Glutamatergic neuron (in vitro differentiated cells): ENCODE measurements around the gene GRID1. TPM values are rescaled to one million over a fixed set of nuclear protein-coding genes. Genes with fewer than 3 reads are reported as not detected.

Experiments
- DNase-seq: peaks from one replicate; pipeline ENCODE4 v3.0.0; 2022
- H3K27ac Mint-ChIP-seq: one replicate; pipeline ENCODE4 v1.8.0; 2020; ENCODE audit warnings: mild to moderate bottlenecking, mixed read lengths, inconsistent platforms; ENCODE audit not compliant: unreplicated experiment
- H3K27me3 Mint-ChIP-seq: one replicate; pipeline ENCODE4 v1.8.0; 2020; ENCODE audit warnings: mild to moderate bottlenecking, moderate library complexity, mixed read lengths, inconsistent platforms; ENCODE audit not compliant: unreplicated experiment
- H3K36me3 Mint-ChIP-seq: one replicate; pipeline ENCODE4 v1.8.0; 2020; ENCODE audit warnings: mild to moderate bottlenecking, mixed read lengths, inconsistent platforms; ENCODE audit not compliant: unreplicated experiment
- H3K4me1 Mint-ChIP-seq: one replicate; pipeline ENCODE4 v1.8.0; 2020; ENCODE audit warnings: mild to moderate bottlenecking, low read depth, mixed read lengths, inconsistent platforms; ENCODE audit not compliant: unreplicated experiment
- H3K4me3 Mint-ChIP-seq: one replicate; pipeline ENCODE4 v1.8.0; 2020; ENCODE audit warnings: mild to moderate bottlenecking, mixed read lengths, inconsistent platforms; ENCODE audit not compliant: unreplicated experiment
- H3K9me3 Mint-ChIP-seq: one replicate; pipeline ENCODE4 v1.8.0; 2020; ENCODE audit warnings: mild to moderate bottlenecking, moderate library complexity, mixed read lengths, inconsistent platforms; ENCODE audit not compliant: unreplicated experiment
- total RNA-seq: library from RNA; stranded (reverse); fragmentation: NEBNext Ultra II Directional; extraction: Animal tissue kit (Norgen Biotek cat#: 25700); gene quantifications from one replicate; pipeline ENCODE4 v1.2.1, GENCODE V29; 2021; ENCODE audit not compliant: unreplicated experiment
- TF ChIP-seq, protein P1 (sequence below): fragments of 200-600 bp; sonication (generic); IDR thresholded peaks from one replicate; pipeline ENCODE4 v1.5.0; 2021; ENCODE audit not compliant: partially characterized antibody, unreplicated experiment

Gene GRID1
- total RNA-seq, 1 donor from 2014 or later, result 8.0 TPM

DNA sequence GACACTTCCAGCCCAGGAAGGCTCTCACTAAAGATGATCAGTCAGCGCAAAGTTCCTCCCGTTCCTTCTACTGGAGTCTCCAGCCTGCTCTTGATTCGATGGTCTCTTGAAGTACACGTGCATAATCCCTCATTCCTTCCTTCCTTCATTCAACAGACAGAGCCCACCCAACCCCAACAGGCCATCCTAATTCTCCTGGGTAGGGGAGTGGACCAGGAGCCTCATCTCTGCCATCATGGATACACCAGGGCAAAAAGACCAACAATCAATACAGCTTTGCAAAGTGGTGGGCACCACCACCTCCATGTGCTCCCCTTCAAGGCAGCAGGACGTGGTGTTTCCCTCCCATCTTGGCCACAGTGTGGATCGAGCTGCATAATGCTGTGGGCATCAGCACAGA lies 446.3 kb downstream of the GRID1 start:
- H3K27ac Mint-ChIP-seq, result no peak overlapping the region
- H3K4me1 Mint-ChIP-seq, result peaks cover 13% of the 10 kb centered on the region
- TF ChIP-seq, protein P1, sequence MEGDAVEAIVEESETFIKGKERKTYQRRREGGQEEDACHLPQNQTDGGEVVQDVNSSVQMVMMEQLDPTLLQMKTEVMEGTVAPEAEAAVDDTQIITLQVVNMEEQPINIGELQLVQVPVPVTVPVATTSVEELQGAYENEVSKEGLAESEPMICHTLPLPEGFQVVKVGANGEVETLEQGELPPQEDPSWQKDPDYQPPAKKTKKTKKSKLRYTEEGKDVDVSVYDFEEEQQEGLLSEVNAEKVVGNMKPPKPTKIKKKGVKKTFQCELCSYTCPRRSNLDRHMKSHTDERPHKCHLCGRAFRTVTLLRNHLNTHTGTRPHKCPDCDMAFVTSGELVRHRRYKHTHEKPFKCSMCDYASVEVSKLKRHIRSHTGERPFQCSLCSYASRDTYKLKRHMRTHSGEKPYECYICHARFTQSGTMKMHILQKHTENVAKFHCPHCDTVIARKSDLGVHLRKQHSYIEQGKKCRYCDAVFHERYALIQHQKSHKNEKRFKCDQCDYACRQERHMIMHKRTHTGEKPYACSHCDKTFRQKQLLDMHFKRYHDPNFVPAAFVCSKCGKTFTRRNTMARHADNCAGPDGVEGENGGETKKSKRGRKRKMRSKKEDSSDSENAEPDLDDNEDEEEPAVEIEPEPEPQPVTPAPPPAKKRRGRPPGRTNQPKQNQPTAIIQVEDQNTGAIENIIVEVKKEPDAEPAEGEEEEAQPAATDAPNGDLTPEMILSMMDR, result no peak
- no peak for DNase-seq
- H3K36me3 Mint-ChIP-seq, result no peaks in the 10 kb centered on the region
- H3K4me3 Mint-ChIP-seq, result no peak overlapping the region
- H3K27me3 Mint-ChIP-seq, result peaks cover 2% of the 10 kb centered on the region
- H3K9me3 Mint-ChIP-seq, result no peaks in the 10 kb centered on the region

DNA sequence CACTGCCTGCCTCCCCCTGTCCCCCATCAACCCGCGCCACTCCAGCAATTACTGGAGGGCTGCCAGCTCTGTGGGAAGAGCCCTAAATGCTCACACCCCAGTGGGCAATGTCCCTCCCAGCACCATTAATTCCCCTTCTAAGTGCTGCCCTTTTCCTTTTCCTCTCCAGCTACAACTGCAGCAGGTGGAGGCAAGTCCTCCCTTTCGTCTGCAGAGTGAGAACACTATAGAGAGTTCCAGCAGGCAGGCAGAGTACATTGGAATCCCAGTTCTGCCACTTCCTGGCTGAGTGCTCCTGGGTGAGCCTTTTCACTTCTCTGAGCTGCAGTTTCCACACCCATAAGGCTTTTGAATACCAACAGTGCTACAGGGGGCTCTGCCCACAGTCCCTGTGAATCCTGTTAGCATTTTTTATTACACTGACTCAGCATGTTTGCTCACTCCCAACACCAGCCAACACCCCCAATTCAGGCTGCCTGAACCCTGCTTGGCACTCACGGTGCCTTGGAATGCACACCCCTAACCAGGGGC lies 447.0 kb downstream of the GRID1 start:
- H3K36me3 Mint-ChIP-seq, result no peaks in the 10 kb centered on the region
- peaks cover 13% of the 10 kb centered on the region for H3K4me1 Mint-ChIP-seq
- H3K27me3 Mint-ChIP-seq, result peaks cover 3% of the 10 kb centered on the region
- H3K4me3 Mint-ChIP-seq, result no peak overlapping the region
- H3K9me3 Mint-ChIP-seq, result no peaks in the 10 kb centered on the region
- H3K27ac Mint-ChIP-seq, result no peak overlapping the region
- DNase-seq, result no peak
- TF ChIP-seq, protein P1, result no peak

DNA sequence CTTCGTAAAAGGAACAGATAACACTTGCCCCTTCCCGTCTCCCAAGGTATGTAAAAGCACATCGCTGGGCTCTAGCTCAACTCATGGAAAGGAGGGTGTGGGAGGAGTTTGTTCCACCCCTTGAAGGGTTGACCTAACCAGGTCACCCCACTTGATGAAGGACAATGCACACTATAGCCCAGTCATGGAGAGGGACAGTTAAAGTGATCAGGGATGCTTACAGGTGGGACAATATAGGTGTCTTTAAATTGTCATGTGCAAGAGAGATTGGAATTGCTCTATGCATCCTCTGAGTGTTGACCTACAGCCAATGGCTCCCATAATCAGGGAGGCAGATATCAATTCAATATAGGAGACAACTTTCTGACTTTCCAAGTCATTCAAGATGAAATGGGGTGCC lies 448.2 kb downstream of the GRID1 start:
- no peaks in the 10 kb centered on the region for H3K9me3 Mint-ChIP-seq
- H3K36me3 Mint-ChIP-seq, result no peaks in the 10 kb centered on the region
- peaks cover 15% of the 10 kb centered on the region for H3K4me1 Mint-ChIP-seq
- TF ChIP-seq, protein P1, result no peak
- H3K27ac Mint-ChIP-seq, result no peak overlapping the region
- DNase-seq, result no peak
- peaks cover 3% of the 10 kb centered on the region for H3K27me3 Mint-ChIP-seq
- H3K4me3 Mint-ChIP-seq, result no peak overlapping the region

DNA sequence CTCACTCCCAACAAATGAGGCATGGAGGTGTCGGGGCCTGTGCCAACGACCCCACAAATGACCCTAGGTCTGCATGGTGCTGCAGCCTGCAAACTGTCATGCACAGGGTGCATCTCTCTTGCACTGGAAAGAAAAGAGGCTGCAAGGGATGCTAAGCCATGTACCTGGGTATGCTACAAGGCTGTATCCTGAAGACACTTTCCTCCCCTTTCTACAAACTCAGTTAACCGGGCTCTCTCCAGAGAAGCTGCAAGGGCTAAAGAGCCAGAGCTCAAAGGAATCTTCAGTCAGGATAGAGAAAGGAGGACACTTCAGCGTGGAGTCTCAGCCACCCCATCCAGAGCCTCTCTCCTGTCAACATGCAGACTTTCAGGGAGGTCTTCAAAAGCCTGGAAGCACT lies 449.0 kb downstream of the GRID1 start:
- Mint-ChIP-seq H3K27me3 (peaks cover 3% of the 10 kb centered on the region), H3K4me1 (peaks cover 15% of the 10 kb centered on the region), H3K36me3 (no peaks in the 10 kb centered on the region), H3K4me3 (no peak overlapping the region), H3K9me3 (no peaks in the 10 kb centered on the region), H3K27ac (no peak overlapping the region)
- no peak for DNase-seq
- TF ChIP-seq, protein P1, result no peak

DNA sequence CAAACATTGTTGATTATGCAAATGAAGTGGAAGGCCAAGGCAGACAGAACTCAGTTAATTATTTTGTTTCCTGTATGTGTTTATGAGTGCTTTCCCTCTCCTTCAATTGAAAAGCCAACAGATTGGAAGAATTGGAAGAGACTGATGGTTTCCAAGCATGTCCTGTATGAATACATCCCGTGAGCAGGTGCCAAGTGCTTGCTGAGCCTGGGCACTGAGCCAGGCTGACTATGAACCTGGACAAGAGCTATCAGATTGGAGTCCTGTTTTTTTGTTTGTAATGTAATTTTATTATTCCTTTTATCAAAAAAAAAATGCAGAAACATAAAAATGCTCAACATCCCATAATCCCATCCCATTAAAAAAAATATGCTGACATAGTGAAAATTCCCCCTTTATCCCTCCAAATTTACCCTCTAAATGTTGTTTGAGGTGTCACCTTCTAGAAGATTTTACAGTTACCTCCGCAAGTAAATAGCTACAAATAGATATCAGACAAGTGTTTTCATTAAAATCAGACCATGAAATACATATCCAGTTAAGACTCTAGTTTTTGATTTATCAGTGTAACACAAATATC lies 449.5 kb downstream of the GRID1 start:
- H3K36me3 Mint-ChIP-seq, result no peaks in the 10 kb centered on the region
- DNase-seq, result no peak
- peaks cover 11% of the 10 kb centered on the region for H3K4me1 Mint-ChIP-seq
- H3K27ac Mint-ChIP-seq, result no peak overlapping the region
- TF ChIP-seq, protein P1, result no peak
- H3K27me3 Mint-ChIP-seq, result peaks cover 3% of the 10 kb centered on the region
- H3K4me3 Mint-ChIP-seq, result no peak overlapping the region
- H3K9me3 Mint-ChIP-seq, result no peaks in the 10 kb centered on the region
